ENCODE data around the gene CDIP1.

CDIP1 gene

DNA sequence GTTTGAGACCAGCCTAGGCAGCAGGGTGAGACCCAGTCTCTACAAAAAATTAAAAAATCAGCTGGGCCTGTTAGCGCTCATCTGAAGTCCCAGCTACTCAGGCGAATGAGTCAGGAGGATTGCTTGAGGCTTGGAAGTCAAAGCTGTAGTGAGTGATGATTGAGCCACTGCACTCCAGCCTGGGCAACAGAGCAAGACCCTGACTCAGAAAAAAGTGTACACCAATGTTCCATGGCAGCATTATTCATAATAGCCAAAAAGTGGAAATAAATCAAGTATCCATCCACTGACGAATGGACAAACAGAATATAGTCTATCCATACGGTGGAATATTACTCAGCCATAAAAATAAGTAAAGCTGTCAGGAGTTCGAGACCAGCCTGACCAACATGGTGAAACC, 66.7 kb downstream of the CDIP1 start:
- no peak overlapping the region for H2AFZ ChIP-seq (ENCODE audit: low read length, unreplicated experiment)
- H3K4me1 ChIP-seq (ENCODE audit: control insufficient read depth, insufficient read depth, low read length, unreplicated experiment): peaks cover 3% of the 10 kb centered on the region
- H3K27ac ChIP-seq (ENCODE audit: low read depth, low read length): no peak overlapping the region
- peaks cover 20% of the 10 kb centered on the region for H3K79me2 ChIP-seq (ENCODE audit: control insufficient read depth, insufficient read depth, low read length, unreplicated experiment)
- no peak overlapping the region for H3K4me3 ChIP-seq (ENCODE audit: low read depth, low read length)
- H3K36me3 ChIP-seq (ENCODE audit: insufficient read depth, low read length): peaks cover 3% of the 10 kb centered on the region; the same call in 1 of the 2 replicates
- no peaks in the 10 kb centered on the region for H3K27me3 ChIP-seq (ENCODE audit: insufficient read depth, low read length)

DNA sequence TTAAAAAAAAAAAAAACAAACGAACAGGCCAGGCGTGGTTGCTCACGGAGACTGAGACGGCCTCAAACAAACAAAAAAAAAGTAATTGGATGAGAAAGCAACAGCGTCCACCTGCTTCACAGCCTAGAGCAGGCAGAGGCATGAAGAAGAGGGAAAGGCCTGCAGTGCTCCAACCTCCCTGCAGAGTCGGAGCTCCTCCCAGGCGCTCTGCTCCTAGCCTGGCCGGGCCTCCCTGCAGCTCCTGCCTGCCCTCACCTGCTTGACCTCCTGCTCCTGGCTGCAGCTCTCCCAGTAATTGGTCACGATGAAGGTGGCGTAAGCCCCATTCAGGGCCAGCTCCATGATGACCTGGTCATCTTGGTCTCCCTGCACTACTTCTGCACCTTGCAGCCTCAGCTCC, 69.6 kb downstream of the CDIP1 start:
- no peak overlapping the region for H3K4me3 ChIP-seq (ENCODE audit: low read depth, low read length)
- H3K79me2 ChIP-seq (ENCODE audit: control insufficient read depth, insufficient read depth, low read length, unreplicated experiment): peaks cover 5% of the 10 kb centered on the region
- H3K36me3 ChIP-seq (ENCODE audit: insufficient read depth, low read length): peaks cover 12% of the 10 kb centered on the region; the same call in 1 of the 2 replicates
- H3K27ac ChIP-seq (ENCODE audit: low read depth, low read length): no peak overlapping the region
- H2AFZ ChIP-seq (ENCODE audit: low read length, unreplicated experiment): no peak overlapping the region
- no peaks in the 10 kb centered on the region for H3K4me1 ChIP-seq (ENCODE audit: control insufficient read depth, insufficient read depth, low read length, unreplicated experiment)
- no peaks in the 10 kb centered on the region for H3K27me3 ChIP-seq (ENCODE audit: insufficient read depth, low read length)

DNA sequence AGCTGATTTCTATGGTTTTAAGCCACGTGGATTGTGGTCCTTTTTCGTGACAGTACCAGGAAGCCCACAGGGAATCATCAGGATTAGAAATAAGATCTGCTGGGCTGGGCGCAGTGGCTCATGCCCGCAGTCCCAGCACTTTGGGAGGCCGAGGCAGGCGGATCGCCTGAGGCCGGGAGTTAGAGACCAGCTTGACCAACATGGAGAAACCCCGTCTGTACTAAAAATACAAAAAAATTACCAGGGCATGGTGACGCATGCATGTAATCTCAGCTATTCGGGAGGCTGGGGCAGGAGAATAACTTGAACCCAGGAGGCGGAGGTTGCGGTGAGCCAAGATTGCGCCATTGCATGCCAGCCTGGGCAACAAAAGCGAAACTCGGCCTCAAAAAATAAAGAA, 70.7 kb downstream of the CDIP1 start:
- Histone ChIP-seq H3K27ac (ENCODE audit: low read depth, low read length) (no peak overlapping the region), H3K4me3 (ENCODE audit: low read depth, low read length) (no peak overlapping the region), H3K36me3 (ENCODE audit: insufficient read depth, low read length) (peaks cover 12% of the 10 kb centered on the region; the same call in 1 of the 2 replicates), H3K79me2 (ENCODE audit: control insufficient read depth, insufficient read depth, low read length, unreplicated experiment) (no peaks in the 10 kb centered on the region), H3K4me1 (ENCODE audit: control insufficient read depth, insufficient read depth, low read length, unreplicated experiment) (no peaks in the 10 kb centered on the region), H2AFZ (ENCODE audit: low read length, unreplicated experiment) (no peak overlapping the region), H3K27me3 (ENCODE audit: insufficient read depth, low read length) (no peaks in the 10 kb centered on the region)

DNA sequence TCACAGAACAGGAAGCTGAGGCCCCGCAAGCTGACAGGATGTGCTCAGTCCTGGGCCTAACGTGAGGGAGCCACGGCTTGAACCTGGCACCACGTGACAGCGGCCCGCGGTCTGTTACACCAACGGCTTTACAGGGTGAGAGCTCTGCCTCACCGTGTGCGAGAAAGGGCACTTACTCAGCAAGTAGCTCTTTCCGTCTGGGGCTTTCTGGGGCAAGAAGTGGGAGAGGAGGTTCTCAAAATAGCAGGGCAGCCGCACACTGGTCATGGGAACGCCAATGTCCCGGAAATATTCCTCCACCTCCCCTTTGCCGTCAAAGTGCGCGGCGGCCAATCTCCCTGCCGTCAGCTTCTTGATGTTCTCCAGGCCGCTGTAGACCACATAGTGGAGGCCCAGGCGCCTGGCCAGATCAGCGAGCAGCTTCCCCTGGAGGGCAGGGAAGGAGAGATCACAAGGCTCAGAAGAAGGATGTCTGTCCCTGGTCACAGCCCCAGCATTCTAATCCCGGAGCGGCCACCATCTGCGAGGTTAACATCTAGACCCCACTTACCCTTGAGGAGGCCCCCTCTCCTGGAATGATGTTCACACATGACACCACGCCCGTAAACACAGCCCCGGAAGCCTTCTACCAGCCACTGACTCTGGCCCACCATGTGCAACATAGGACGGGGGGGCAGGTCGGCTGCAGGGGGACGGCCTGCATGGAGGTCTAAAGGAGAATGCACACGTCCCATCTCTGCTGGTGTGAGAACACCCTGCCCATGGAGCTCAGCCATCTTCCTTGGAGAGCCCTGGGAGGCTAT, 72.4 kb downstream of the CDIP1 start:
- no peaks in the 10 kb centered on the region for H3K27me3 ChIP-seq (ENCODE audit: insufficient read depth, low read length)
- no peaks in the 10 kb centered on the region for H3K79me2 ChIP-seq (ENCODE audit: control insufficient read depth, insufficient read depth, low read length, unreplicated experiment)
- no peaks in the 10 kb centered on the region for H3K4me1 ChIP-seq (ENCODE audit: control insufficient read depth, insufficient read depth, low read length, unreplicated experiment)
- no peak overlapping the region for H3K27ac ChIP-seq (ENCODE audit: low read depth, low read length)
- no peak overlapping the region for H2AFZ ChIP-seq (ENCODE audit: low read length, unreplicated experiment)
- H3K4me3 ChIP-seq (ENCODE audit: low read depth, low read length): no peak overlapping the region
- H3K36me3 ChIP-seq (ENCODE audit: insufficient read depth, low read length): peaks cover 13% of the 10 kb centered on the region; the same call in 1 of the 2 replicates

DNA sequence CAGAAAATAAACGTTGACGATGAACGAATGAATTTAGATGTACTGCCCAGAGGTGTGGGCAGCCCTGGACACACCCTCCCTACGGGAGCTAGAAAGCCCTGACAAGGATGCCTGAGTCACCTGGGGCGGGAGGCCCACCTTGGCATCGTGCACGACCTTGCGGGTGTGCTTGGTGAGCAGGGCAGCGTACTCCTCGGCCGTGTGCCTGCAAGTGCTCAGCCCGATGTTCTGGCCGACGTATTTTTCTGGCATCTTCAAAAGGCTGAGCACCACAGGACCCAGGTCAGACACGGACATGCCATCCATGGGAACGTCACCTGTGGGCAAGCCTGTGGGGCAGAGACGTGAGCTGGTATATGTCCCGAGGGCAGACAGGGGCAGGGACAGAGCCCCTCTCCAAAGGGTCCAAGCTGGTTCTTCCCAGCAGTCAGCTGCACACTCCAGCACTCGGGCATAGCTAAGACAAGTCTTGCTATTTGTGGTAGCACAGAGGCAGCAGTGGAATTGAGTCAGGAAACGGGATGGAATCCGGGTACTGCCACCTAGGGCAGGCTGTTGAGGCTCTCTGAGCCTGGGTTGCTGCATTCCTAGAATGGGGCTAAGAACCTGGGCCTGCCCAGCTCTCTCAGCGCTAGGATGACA, 74.9 kb downstream of the CDIP1 start:
- peak overlapping the region; percentile 11; the same call in 1 of the 2 replicates for H3K27ac ChIP-seq (ENCODE audit: low read depth, low read length)
- H3K79me2 ChIP-seq (ENCODE audit: control insufficient read depth, insufficient read depth, low read length, unreplicated experiment): no peaks in the 10 kb centered on the region
- no peak overlapping the region for H2AFZ ChIP-seq (ENCODE audit: low read length, unreplicated experiment)
- no peak overlapping the region for H3K4me3 ChIP-seq (ENCODE audit: low read depth, low read length)
- peaks cover 17% of the 10 kb centered on the region; the same call in 1 of the 2 replicates for H3K36me3 ChIP-seq (ENCODE audit: insufficient read depth, low read length)
- peaks cover 8% of the 10 kb centered on the region for H3K4me1 ChIP-seq (ENCODE audit: control insufficient read depth, insufficient read depth, low read length, unreplicated experiment)
- no peaks in the 10 kb centered on the region for H3K27me3 ChIP-seq (ENCODE audit: insufficient read depth, low read length)

DNA sequence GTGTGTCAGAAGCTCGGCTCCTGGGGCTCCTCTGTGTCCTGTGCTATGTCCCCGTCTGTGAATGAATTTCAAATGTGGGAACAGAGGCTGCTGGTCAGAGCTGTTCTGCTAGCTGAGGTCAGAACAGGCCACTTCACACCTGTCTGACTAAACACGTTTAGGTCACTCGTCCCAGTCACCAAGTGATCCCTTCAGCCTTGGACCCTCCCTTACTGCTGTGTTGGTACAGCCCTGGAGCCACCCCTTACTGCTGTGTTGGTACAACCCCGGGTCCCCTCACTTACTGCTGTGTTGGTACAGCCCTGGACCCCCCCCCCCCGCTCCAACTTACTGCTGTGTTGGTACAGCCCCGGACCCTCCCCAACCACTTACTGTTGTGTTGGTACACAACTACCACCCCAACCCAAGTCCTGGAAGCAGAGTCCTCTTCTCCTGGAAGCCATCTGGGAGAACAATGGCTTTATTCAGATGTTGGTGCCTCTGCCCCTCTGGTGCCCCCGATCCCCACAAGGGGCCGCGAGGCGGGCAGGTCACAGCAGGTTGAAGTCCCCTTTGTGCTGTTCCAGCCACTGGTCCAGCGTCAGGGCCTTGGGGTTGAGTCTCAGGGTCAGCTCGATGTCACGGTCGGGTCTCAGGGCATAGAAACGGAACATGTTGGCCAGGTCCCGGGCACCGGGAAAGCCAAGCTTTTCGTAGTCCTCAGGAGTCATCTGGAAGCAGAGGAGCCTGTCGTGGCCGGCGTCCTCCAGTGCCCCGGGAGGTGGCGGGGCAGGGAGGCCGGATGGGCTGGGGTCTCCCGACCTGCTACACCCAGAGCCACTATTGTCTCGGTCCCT, 77.1 kb downstream of the CDIP1 start:
- peaks cover 12% of the 10 kb centered on the region for H3K4me1 ChIP-seq (ENCODE audit: control insufficient read depth, insufficient read depth, low read length, unreplicated experiment)
- no peaks in the 10 kb centered on the region for H3K79me2 ChIP-seq (ENCODE audit: control insufficient read depth, insufficient read depth, low read length, unreplicated experiment)
- H2AFZ ChIP-seq (ENCODE audit: low read length, unreplicated experiment): no peak overlapping the region
- peaks cover 10% of the 10 kb centered on the region; the same call in 1 of the 2 replicates for H3K36me3 ChIP-seq (ENCODE audit: insufficient read depth, low read length)
- H3K27ac ChIP-seq (ENCODE audit: low read depth, low read length): no peak overlapping the region
- H3K4me3 ChIP-seq (ENCODE audit: low read depth, low read length): no peak overlapping the region
- H3K27me3 ChIP-seq (ENCODE audit: insufficient read depth, low read length): no peaks in the 10 kb centered on the region

DNA sequence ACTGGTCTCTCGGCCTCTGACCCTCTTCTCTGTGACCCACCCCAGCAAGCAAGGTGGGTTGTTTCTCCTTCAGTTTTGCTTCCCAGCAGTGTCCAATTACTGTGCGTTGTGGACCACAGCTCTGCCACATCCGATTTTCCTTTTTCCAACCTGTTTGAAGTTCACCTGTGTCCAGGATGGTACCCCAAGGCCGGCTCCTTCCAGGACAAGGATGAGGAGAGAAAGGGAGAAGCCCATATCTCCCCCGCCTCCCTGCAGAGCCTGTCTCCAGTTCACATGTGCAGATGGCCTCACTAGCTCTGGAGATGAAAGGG, 77.7 kb downstream of the CDIP1 start:
- H3K4me3 ChIP-seq (ENCODE audit: low read depth, low read length): no peak overlapping the region
- no peaks in the 10 kb centered on the region for H3K79me2 ChIP-seq (ENCODE audit: control insufficient read depth, insufficient read depth, low read length, unreplicated experiment)
- no peak overlapping the region for H2AFZ ChIP-seq (ENCODE audit: low read length, unreplicated experiment)
- no peaks in the 10 kb centered on the region for H3K27me3 ChIP-seq (ENCODE audit: insufficient read depth, low read length)
- peaks cover 6% of the 10 kb centered on the region; the same call in 1 of the 2 replicates for H3K36me3 ChIP-seq (ENCODE audit: insufficient read depth, low read length)
- H3K4me1 ChIP-seq (ENCODE audit: control insufficient read depth, insufficient read depth, low read length, unreplicated experiment): peaks cover 12% of the 10 kb centered on the region
- H3K27ac ChIP-seq (ENCODE audit: low read depth, low read length): no peak overlapping the region
